Motor neuron (in vitro differentiated cells): ENCODE measurements around the gene RPL36AL. TPM values are rescaled to one million over a fixed set of nuclear protein-coding genes. Genes with fewer than 3 reads are reported as not detected.
"Not testable (repeated sequence)": the region's sequence is repeated elsewhere in the genome, so short reads cannot be mapped to it uniquely, and the experiment has no call there.

Experiments
- ATAC-seq, 8 experiments: fragments of 200-7000 bp; cut with Tn5 transposase; replicated peaks in 6 of 8; 2 replicates each; pipeline ENCODE4 v1.8.0; 2021; ENCODE audit warnings: mild to moderate bottlenecking in 8 of 8, moderate library complexity in 8 of 8
- H3K27ac ChIP-seq, 2 donors: fragments of 250-450 bp; sonication (Bioruptor Pico); 2 replicates each; pipeline ENCODE4 v1.9.0; 2021; ENCODE audit warnings: antibody characterized with exemption in 2 of 2, mild to moderate bottlenecking in 2 of 2, moderate library complexity in 1 of 2
- H3K4me1 ChIP-seq, 2 donors: fragments of 250-450 bp; sonication (Bioruptor Pico); replicated peaks in 1 of 2; 2 replicates each; pipeline ENCODE4 v1.6.1; 2021; ENCODE audit warnings: antibody characterized with exemption in 2 of 2, mild to moderate bottlenecking in 2 of 2, moderate library complexity in 1 of 2
- H3K4me3 ChIP-seq, 5 donors: fragments of 250-450 bp; sonication (Bioruptor Pico); 2 replicates each; pipeline ENCODE4 v1.9.0; 2021; ENCODE audit warnings: antibody characterized with exemption in 5 of 5, mild to moderate bottlenecking in 5 of 5, moderate library complexity in 4 of 5
- WGBS, 10 experiments: fragments of 450-650 bp; shearing (Covaris generic); methylation state at CpG; one replicate each; pipeline ENCODE4 v1.0.0; 2022; 5-methylcytosine and 5-hydroxymethylcytosine counted together
- in situ Hi-C, 9 experiments: fragments of 400-800 bp; cut with MboI; loops; one replicate each; pipeline ENCODE4 v1.15.0; 2021; ENCODE audit warnings: low sequenced_read_pairs in 9 of 9, low pct_unique_long_range_greater_than_20kb in 2 of 9; ENCODE audit not compliant: unreplicated experiment in 9 of 9
- total RNA-seq, 8 experiments: library from RNA; unstranded; fragments of 300-600 nt; gene quantifications; 2 replicates each; pipeline versions ENCODE4 v1.2.3 to v1.2.4, GENCODE V29; 2022

The RPL36AL gene
- total RNA-seq, result 100 to 1,000 TPM; 184 to 452 (median 222) TPM

DNA sequence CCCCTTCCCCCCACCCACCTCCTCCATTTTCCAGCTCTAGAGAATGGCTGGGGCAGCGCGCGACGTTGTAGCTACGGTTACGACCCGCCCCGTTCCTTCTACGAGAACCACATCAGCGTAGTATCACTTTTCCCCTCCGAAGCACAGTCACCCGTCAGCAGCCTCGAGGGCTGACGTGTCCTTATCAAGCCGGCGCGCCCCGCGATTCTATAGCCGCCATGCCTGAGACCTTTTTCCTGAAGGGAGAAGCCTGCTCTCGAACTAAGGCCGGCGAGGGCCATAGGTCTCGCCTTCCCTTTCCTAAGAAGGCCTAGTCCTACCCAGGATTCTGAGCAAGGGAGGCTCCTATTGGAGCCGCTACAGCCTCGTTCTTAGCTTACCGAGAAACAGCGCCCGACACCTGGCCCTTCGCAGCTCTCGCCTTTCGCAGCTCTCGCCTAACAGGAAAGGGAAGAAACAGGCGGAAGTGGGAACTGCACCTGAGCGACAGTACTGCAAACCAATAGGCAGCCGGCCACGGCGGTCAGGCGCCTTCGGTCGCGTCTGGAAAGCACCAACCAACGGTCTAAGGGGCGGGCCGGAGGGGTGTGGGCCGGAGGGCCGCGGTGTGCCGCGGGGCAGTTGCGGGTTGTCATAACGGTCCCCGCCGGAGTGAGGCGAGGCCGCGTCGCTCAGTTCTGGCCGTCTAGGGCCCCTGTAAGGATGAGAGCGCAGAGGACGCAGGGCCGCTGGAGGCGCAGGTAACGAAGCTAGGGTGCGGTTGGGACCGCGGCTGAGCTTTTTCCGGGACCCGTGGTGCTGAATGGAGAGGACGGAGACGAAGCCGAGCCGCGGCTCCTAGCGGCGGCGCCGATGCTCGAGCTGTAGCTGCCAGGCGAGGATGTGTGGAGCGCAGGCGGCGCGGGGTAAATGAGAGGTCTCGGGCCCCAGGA lies at the start of gene RPL36AL, which contains the start of gene MGAT2:
RPL36AL (minus strand) TSS at position 445 of the 932 bp plus-strand sequence. CDS start 1,522 bp downstream, outside the sequence.
MGAT2 (plus strand) TSS at position 618 of the 932 bp plus-strand sequence. CDS start 470 bp downstream, outside the sequence.
- H3K4me3 ChIP-seq, result peak within 1 kb of the TSS; percentile 61 to 99 (median 92)
- WGBS, 10 experiments, result 0 to 2% (median 0%) methylated on average over 3 to 45 of the region's 85 CpGs; no CpG with 5 or more reads in 1 of the 10 experiments
- in situ Hi-C loops, result no loop called here

DNA sequence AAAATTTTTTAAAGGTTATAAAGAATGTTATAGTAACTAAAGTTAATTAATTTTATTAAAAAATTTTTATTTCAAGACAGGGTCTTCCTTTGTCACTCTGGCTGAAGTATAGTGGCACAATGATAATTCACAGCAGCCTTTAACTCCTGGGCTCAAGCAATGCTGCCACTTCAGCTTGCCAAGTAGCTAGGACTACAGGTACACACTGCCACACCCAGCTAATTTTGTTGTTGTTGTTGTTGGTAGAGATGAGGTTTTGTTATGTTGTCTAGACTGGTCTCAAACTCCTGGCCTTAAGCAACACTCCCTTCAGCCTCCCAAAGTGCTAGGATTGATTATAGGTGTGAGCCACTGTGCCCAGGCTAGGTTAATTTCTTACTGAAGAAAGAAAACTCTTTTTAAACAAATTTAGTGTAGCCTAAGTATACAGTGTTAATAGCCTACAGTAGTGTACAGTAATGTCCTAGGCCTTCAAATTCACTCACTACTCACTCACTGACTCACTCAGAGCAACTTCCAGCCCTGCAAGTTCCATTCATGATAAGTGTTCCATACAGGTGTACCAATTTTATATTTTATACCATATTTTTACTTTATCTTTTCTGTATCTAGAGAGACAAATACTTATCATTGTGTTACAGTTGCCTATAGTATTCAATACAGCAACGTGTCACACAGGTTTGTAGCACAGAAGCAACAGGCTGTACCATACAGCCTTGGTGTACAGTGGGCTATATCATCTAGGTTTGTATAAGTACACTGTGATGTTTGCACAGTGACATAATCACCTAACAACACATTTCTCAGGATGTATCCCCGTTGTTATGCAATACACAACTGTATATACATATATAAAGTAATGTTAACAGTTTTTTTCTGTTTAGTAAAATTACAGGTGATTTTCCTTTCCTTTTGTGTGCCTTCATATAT lies 39.4 kb upstream of the RPL36AL start:
- no peak overlapping the region for H3K4me3 ChIP-seq
- in situ Hi-C loops, result no loop called here
- WGBS, 10 experiments, result 62 to 100% (median 93%) methylated on average over 1 to 2 of the region's 2 CpGs
- H3K4me1 ChIP-seq, result no peaks in the 10 kb centered on the region
- H3K27ac ChIP-seq, result no peak overlapping the region
- ATAC-seq, result no peak

More for the DNA sequence above, at the start of gene RPL36AL, which contains the start of gene MGAT2:
- peaks cover 6 to 27% of the 10 kb centered on the region in 2 donors for H3K4me1 ChIP-seq
- peak; percentile 90 to 98 (median 96) for ATAC-seq
- peak within 1 kb of the TSS; percentile 96 to 98 for H3K27ac ChIP-seq

DNA sequence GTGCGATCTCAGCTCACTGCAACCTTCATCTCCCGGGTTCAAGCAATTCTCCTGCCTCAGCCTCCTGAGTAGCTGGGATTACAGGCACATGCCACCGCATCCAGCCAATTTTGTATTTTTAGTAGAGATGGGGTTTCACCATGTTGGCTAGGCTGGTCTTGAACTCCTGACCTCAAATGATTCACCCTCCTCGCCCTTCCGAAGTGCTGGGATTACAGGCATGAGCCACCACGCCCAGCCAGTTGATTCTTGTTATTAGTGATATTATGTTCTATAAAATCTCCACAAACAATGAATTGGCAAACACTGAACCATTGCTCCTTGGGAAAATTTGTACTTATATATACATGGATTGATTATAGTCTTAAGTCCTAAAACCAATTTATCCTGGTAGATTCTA lies 37.1 kb upstream of the RPL36AL start:
- H3K4me1 ChIP-seq, H3K4me3 ChIP-seq, in situ Hi-C loops, H3K27ac ChIP-seq: not testable (repeated sequence)
- ATAC-seq, result peak in 2 of 8 experiments; percentile 26 to 48
- WGBS, 10 experiments, result 79 to 100% (median 95%) methylated on average over 1 to 5 of the region's 6 CpGs; no CpG with 5 or more reads in 3 of the 10 experiments

DNA sequence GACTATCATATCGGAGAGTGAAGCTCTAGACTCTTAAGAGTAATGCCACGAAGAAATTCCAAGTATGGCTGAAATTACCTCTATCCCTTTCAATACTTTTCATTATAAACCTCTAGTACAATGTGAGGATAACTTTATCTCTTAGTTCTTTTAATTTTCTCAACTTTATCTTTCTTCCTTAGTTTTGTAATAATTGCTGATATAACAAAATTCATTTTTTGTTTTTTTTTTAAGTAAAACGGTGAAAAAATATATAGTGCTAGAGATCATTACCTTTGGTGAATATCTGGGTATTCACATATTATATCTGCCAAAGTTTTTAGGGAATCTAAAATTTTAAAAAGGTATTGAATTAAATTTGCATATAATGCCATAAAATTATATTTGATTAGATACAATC lies 34.1 kb upstream of the RPL36AL start:
- WGBS, 10 experiments, result 80 to 100% (median 100%) methylated on average over 2 to 3 of the region's 3 CpGs
- no peak for ATAC-seq
- in situ Hi-C loops, result no loop called here
- no peak overlapping the region for H3K4me3 ChIP-seq
- H3K27ac ChIP-seq, result no peak overlapping the region
- no peaks in the 10 kb centered on the region for H3K4me1 ChIP-seq

DNA sequence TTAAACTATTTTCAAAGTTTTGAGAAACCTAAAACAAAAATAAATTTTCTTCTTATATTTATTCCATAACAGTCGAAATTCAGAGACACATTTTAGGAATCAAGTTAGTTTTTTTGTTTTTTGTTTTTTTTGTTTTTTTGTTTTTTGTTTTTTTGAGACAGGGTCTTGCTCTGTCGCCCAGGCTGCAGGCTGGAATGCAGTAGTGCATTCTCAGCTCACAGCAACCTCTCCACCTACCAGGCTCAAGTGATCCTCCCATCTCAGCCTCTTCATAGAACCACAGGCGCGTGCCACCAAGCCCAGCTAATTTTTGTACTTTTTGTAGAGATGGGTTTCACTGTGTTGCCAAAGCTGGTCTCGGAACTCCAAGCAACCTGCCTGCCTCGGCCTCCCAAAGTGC lies 33.1 kb upstream of the RPL36AL start:
- in situ Hi-C loops, result no loop called here
- ATAC-seq, result no peak
- H3K4me1 ChIP-seq, result no peaks in the 10 kb centered on the region

DNA sequence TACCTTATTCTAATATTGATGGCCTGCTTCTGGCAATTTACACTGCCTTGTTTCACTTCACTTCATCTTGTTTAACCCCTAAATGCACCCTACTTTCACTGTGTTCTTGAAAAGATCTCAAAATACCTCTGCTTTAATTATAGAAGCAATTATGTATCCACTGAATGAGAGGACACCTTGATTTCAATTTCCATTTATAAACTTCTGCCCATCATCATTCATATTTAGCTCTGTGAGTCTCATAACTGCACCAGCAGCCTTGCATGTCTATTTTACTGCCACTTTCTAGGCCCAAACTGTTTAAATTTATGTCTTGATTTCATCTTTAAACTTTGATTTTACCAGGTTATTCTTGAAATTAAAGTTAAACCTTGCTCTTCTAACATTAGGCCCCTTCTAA lies 21.7 kb upstream of the RPL36AL start:
- no peak for ATAC-seq
- Histone ChIP-seq H3K4me3 (no peak overlapping the region), H3K4me1 (no peaks in the 10 kb centered on the region), H3K27ac (no peak overlapping the region)
- in situ Hi-C loops, result loop anchor here in 2 of 9 experiments (25.0 kb wide), 2 partner anchors 120 to 470 kb away; partner anchors contain the start of genes KLHDC2 (in 1 of the 2) and VCPKMT (in 1 of the 2)

More for the DNA sequence above, 33.1 kb upstream of the RPL36AL start:
- 92 to 100% (median 95%) methylated on average over 1 to 6 of the region's 6 CpGs; no CpG with 5 or more reads in 1 of the 10 experiments for WGBS, 10 experiments
- Histone ChIP-seq H3K4me3 (no peak overlapping the region), H3K27ac (no peak overlapping the region)

DNA sequence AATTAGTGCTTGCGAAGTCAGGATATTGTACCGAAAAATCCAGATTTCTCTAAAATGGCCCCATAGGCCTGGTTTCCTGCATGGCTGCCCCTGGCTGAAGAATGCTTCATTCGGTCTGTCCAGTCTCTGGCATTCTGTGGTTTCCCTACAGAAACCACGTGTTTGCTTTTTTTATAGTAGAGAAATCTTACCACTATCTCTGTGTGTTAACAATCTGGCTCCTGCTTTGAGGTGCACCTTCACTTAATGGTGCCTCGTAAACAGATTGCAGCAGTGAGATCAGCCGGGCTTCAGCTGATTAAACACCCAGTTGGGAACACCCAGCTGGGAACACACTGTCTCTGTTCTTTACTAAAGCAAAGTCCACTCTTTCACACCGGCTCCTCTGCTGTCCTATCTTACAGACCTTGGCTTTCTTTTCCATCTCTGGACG lies 21.3 kb upstream of the RPL36AL start:
- Histone ChIP-seq H3K27ac (peak overlapping the region in 1 of 2 donors; percentile 33), H3K4me3 (no peak overlapping the region), H3K4me1 (no peaks in the 10 kb centered on the region)
- peak in 5 of 8 experiments; percentile 20 to 79 (median 49) for ATAC-seq
- WGBS, 10 experiments, result 54 to 97% (median 83%) methylated on average over 3 to 8 of the region's 8 CpGs
- in situ Hi-C loops, result loop anchor here in 2 of 9 experiments (25.0 kb wide), 2 partner anchors 121 to 471 kb away; partner anchors contain the start of genes KLHDC2 (in 1 of the 2) and VCPKMT (in 1 of the 2)

DNA sequence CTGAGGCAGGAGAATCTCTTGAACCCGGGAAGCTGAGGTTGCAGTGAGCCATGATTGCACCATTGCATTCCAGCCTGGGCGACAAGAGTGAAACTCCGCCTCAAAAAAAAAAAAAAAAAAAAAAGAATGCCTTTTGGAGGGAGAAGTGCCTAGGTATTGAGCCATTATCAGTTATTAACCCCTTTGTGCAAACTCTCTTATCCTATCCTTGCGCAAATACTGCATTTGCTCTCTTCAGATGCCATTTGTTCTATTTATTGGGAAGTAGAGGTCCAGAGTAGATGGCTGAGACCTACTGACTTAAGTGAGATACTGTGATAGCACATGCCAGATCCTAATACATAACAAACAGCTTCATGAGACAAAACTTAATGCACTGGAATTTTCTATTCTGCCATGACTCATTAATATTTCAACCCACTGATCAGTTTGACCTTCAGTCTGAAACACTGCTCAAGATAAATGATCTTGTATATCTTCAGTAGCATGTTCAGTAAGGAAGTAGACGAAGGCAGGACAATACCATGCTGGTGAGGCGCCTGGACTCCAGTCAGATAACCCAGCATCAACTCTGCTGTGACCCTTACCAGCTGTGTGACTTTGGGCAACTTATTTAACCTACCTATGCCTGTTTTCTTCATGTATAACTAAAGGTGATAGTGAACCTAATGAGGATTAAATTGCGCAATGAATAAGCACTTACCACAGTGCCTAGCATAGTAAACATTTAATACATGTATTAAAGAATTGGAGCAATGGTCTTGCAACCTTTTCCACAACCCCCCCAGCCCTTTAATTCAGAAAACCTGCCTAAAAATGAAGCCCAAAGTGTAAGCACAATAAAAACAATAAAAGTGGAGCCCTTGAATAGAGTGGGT lies 20.4 kb upstream of the RPL36AL start:
- Histone ChIP-seq H3K4me1 (peaks cover 5 to 9% of the 10 kb centered on the region in 2 donors), H3K27ac (no peak overlapping the region), H3K4me3 (no peak overlapping the region)
- in situ Hi-C loops, result loop anchor here in 2 of 9 experiments (25.0 kb wide), 2 partner anchors 122 to 472 kb away; partner anchors contain the start of genes KLHDC2 (in 1 of the 2) and VCPKMT (in 1 of the 2)
- WGBS, 10 experiments, result 88 to 100% (median 99%) methylated on average over 1 to 7 of the region's 7 CpGs; no CpG with 5 or more reads in 3 of the 10 experiments
- no peak for ATAC-seq

DNA sequence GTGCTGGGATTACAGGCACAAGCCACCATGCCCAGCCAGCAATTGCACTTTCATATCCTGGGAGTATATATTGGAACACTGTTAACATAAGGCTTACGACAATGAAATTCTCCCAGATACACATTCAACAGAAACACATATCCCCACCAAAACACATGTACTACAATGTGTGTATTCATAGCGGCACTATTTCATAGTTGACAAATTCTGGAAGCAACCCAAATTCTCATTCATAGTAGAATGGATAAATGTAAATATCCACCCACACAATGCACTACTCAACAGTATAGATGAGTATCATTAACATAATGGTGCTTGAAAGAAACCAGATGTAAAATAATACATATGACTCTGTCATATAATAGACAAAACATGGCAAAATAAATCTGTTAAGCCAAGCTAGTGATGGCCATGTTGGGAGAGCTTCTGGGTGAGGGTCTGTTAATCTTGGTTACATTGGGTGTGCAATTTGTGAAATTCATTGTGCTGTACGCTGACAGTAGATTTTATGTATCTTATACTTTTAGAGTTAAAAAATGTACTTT lies 17.2 kb upstream of the RPL36AL start:
- no peak overlapping the region for H3K4me3 ChIP-seq
- peaks cover 6 to 11% of the 10 kb centered on the region in 2 donors for H3K4me1 ChIP-seq
- no peak overlapping the region for H3K27ac ChIP-seq
- ATAC-seq, result no peak
- WGBS, 10 experiments, result 32 to 100% (median 100%) methylated on average over 1 to 3 of the region's 3 CpGs
- in situ Hi-C loops, result loop anchor here in 4 of 9 experiments (10.0 to 25.0 kb wide), 3 partner anchors 125 to 475 kb away; partner anchors contain the start of genes KLHDC2 (in 3 of the 4) and VCPKMT (in 1 of the 4)

DNA sequence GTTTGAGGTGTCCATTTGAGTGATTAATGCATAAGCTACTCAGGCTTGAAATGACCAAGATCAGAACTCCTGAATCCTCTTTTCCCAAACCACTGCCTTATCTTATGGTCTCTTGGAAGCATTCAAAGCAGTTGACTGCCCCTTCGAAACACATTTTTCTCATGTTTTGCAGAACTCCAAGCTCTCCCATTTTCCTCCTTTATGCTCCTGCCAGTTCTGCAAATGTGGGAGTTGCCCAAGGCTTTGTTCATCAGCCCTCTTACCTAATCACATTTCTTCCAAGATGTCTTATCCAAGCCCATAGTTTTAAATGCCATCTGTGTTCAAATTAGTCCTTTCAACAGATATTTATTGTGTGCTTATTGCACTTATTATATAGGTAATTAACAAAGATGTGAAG lies 16.4 kb upstream of the RPL36AL start:
- Histone ChIP-seq H3K27ac (no peak overlapping the region), H3K4me1 (peaks cover 6 to 11% of the 10 kb centered on the region in 2 donors), H3K4me3 (no peak overlapping the region)
- 53 to 100% (median 91%) methylated on average over 1 of the region's 1 CpG; no CpG with 5 or more reads in 2 of the 10 experiments for WGBS, 10 experiments
- ATAC-seq, result no peak
- in situ Hi-C loops, result loop anchor here in 4 of 9 experiments (10.0 to 25.0 kb wide), 3 partner anchors 125 to 475 kb away; partner anchors contain the start of genes KLHDC2 (in 3 of the 4) and VCPKMT (in 1 of the 4)
